Uterus (tissue), 2 donors: ENCODE data around the gene BTBD6.

ENCODE experiments used
- CTCF ChIP-seq, 4 experiments: fragments of 200-600 bp in 2 of 4; fragments of 450-650 bp in 2 of 4; sonication (generic) in 2 of 4; IDR thresholded peaks; one replicate each; pipeline ENCODE4 v1.5.1; 2016 to 2019; ENCODE audit warnings: antibody characterized with exemption in 4 of 4, mild to moderate bottlenecking in 2 of 4, moderate library complexity in 1 of 4
- POLR2A ChIP-seq, 2 donors: fragments of 450-650 bp; IDR thresholded peaks; one replicate each; pipeline ENCODE4 v1.6.1; 2016; ENCODE audit warnings: antibody characterized with exemption in 2 of 2, mild to moderate bottlenecking in 1 of 2, moderate library complexity in 1 of 2

GRCh38 chr14:105253329-105253682 is 5.0 kb downstream of the BTBD6 start:
- TF ChIP-seq POLR2A (IDR thresholded peaks at IDR 0.05): no peak
- no peak for TF ChIP-seq CTCF (IDR thresholded peaks at IDR 0.05)
